Right cardiac atrium (tissue), 5 donors: Measurements from ENCODE around the gene CROCC2. TPM values are rescaled to one million over a fixed set of nuclear protein-coding genes. Genes with fewer than 3 reads are reported as not detected.

Experiments used
- ATAC-seq, 2 donors: fragments of 200-7000 bp; cut with Tn5 transposase; one replicate each; pipeline versions ENCODE4 v1.8.0 to v1.9.1; 2020; ENCODE audit warnings: moderate library complexity in 2 of 2, mild to moderate bottlenecking in 1 of 2
- DNase-seq, 3 donors: peaks; one replicate each; pipeline ENCODE4 v3.0.0-alpha.2; 2020
- H3K27ac ChIP-seq: one replicate; pipeline ENCODE4 v1.5.1; 2013; ENCODE audit warnings: mild to moderate bottlenecking, low read length, control low read depth, moderate library complexity
- H3K27me3 ChIP-seq: one replicate; pipeline ENCODE4 v1.6.1; 2013; ENCODE audit not compliant: control insufficient read depth, insufficient read depth
- H3K4me1 ChIP-seq: one replicate; pipeline ENCODE4 v1.6.1; 2013; ENCODE audit warnings: low read length; ENCODE audit not compliant: control insufficient read depth, insufficient read depth
- H3K4me3 ChIP-seq: one replicate; pipeline ENCODE4 v1.5.1; 2013; ENCODE audit warnings: low read length, control low read depth
- H3K9me3 ChIP-seq: one replicate; pipeline ENCODE4 v1.6.1; 2013; ENCODE audit warnings: low read length; ENCODE audit not compliant: control insufficient read depth
- WGBS: extraction: QIAGEN DNeasy Blood & Tissue Kit; methylation state at CpG from one replicate; pipeline ENCODE4 v1.1.7; 2013; 5-methylcytosine and 5-hydroxymethylcytosine counted together
- intact Hi-C, 4 donors: fragments of 100-400 bp; cut with DNase I; formaldehyde crosslinking; loops; one replicate each; pipeline versions ENCODE4 v1.11.0 to v1.14.0; 2022 to 2023
- polyA plus RNA-seq: library from polyadenylated mRNA; stranded (reverse); fragments of 200-250 nt; gene quantifications from one replicate; pipeline ENCODE4 v1.2.3, GENCODE V29; 2013
- total RNA-seq, 4 donors: library from RNA; stranded (reverse); fragmentation: NEBNext Ultra II Directional; extraction: Animal tissue kit (Norgen Biotek cat#: 25700); gene quantifications; one replicate each; pipeline ENCODE4 v1.2.1, GENCODE V29; 2021
- donor health status: healthy with polysubstance abuse.
- donor health status: DM: no; HTN: yes; CAD: no.
- donor health status: DM: no; HTN: no; CAD: no.
- donor health status: DM: no; HTN: yes; CAD: no; lungs with severe emphysema.
- donor health status: DM: yes; HTN: yes; CAD: no.

Gene CROCC2
- total and polyA plus RNA-seq, 5 donors, result 0.03 TPM; not detected in 4

- no peak overlapping the region for H3K27ac ChIP-seq
- ATAC-seq (no peak), DNase-seq (peak; percentile 16 to 62 (median 38))
- H3K4me3 ChIP-seq, result no peak overlapping the region
- no peaks in the 10 kb centered on the region for H3K4me1 ChIP-seq
- no peaks in the 10 kb centered on the region for H3K9me3 ChIP-seq
- 91% methylated on average over 31 of the region's 31 CpGs for WGBS
- intact Hi-C loops, result loop anchor here in 3 of 4 donors (10.0 kb wide), 1 partner anchor 75 kb away; the partner anchor contains the start of gene SNED1 (in 3 of the 3)
- no peaks in the 10 kb centered on the region for H3K27me3 ChIP-seq
Measured at GRCh38 chr2:240919786-240920782, 13.9 kb downstream of the CROCC2 start.

- ATAC-seq (no peak), DNase-seq (peak; percentile 18 to 61 (median 53))
- no peaks in the 10 kb centered on the region for H3K4me1 ChIP-seq
- no peaks in the 10 kb centered on the region for H3K27me3 ChIP-seq
- 80% methylated on average over 4 of the region's 4 CpGs for WGBS
- no peak overlapping the region for H3K4me3 ChIP-seq
- intact Hi-C loops, result no loop called here
- H3K9me3 ChIP-seq, result no peaks in the 10 kb centered on the region
- no peak overlapping the region for H3K27ac ChIP-seq
Measured at GRCh38 chr2:240920783-240921231, 14.7 kb downstream of the CROCC2 start.

GRCh38 chr2:240921311-240921994, 15.3 kb downstream of the CROCC2 start:
- no peak overlapping the region for H3K27ac ChIP-seq
- intact Hi-C loops, result no loop called here
- DNase-seq, result peak; percentile 88 to 91 (median 90)
- H3K4me3 ChIP-seq, result no peak overlapping the region
- WGBS, result 72% methylated on average over 13 of the region's 13 CpGs
- peak; percentile 68 to 71 for ATAC-seq
- no peaks in the 10 kb centered on the region for H3K27me3 ChIP-seq
- H3K9me3 ChIP-seq, result no peaks in the 10 kb centered on the region
- no peaks in the 10 kb centered on the region for H3K4me1 ChIP-seq

GRCh38 chr2:240921995-240922244, 15.8 kb downstream of the CROCC2 start:
- WGBS, result 92% methylated on average over 1 of the region's 1 CpG

GRCh38 chr2:240922245-240922981, 16.3 kb downstream of the CROCC2 start:
- intact Hi-C loops, result no loop called here
- no peak overlapping the region for H3K27ac ChIP-seq
- H3K4me1 ChIP-seq, result no peaks in the 10 kb centered on the region
- no peak for ATAC-seq
- WGBS, result 85% methylated on average over 18 of the region's 18 CpGs
- DNase-seq, result peak in 2 of 3 donors; percentile 13 to 50
- H3K9me3 ChIP-seq, result no peaks in the 10 kb centered on the region
- H3K27me3 ChIP-seq, result no peaks in the 10 kb centered on the region
- no peak overlapping the region for H3K4me3 ChIP-seq

More at GRCh38 chr2:240921995-240922244, 15.8 kb downstream of the CROCC2 start:
- no peaks in the 10 kb centered on the region for H3K9me3 ChIP-seq
- DNase-seq, result no peak
- no peak overlapping the region for H3K4me3 ChIP-seq
- no peak for ATAC-seq
- no peaks in the 10 kb centered on the region for H3K27me3 ChIP-seq
- no peaks in the 10 kb centered on the region for H3K4me1 ChIP-seq
- intact Hi-C loops, result no loop called here
- H3K27ac ChIP-seq, result no peak overlapping the region

- intact Hi-C loops, result no loop called here
- DNase-seq (peak; percentile 13 to 55 (median 51)), ATAC-seq (no peak)
- H3K9me3 ChIP-seq, result no peaks in the 10 kb centered on the region
- no peaks in the 10 kb centered on the region for H3K4me1 ChIP-seq
- WGBS, result 54% methylated on average over 15 of the region's 15 CpGs
- no peaks in the 10 kb centered on the region for H3K27me3 ChIP-seq
- no peak overlapping the region for H3K27ac ChIP-seq
- H3K4me3 ChIP-seq, result no peak overlapping the region
Measured at GRCh38 chr2:240922982-240923537, 16.9 kb downstream of the CROCC2 start.

GRCh38 chr2:240925191-240925567, 19.0 kb downstream of the CROCC2 start:
- intact Hi-C loops, result no loop called here
- ATAC-seq, result no peak
- Histone ChIP-seq H3K27me3 (no peaks in the 10 kb centered on the region), H3K4me3 (no peak overlapping the region), H3K4me1 (no peaks in the 10 kb centered on the region), H3K27ac (no peak overlapping the region), H3K9me3 (no peaks in the 10 kb centered on the region)
- WGBS, result 85% methylated on average over 14 of the region's 14 CpGs
- DNase-seq, result peak in 1 of 3 donors; percentile 45

GRCh38 chr2:240925568-240926515, 19.7 kb downstream of the CROCC2 start:
- no peak overlapping the region for H3K27ac ChIP-seq
- intact Hi-C loops, result no loop called here
- DNase-seq, result peak; percentile 13 to 42 (median 41)
- no peaks in the 10 kb centered on the region for H3K27me3 ChIP-seq
- no peak overlapping the region for H3K4me3 ChIP-seq
- H3K4me1 ChIP-seq, result no peaks in the 10 kb centered on the region
- H3K9me3 ChIP-seq, result no peaks in the 10 kb centered on the region
- WGBS, result 87% methylated on average over 29 of the region's 29 CpGs
- ATAC-seq, result no peak

- ATAC-seq, result peak; percentile 55
- Histone ChIP-seq H3K4me3 (no peak overlapping the region), H3K27me3 (no peaks in the 10 kb centered on the region), H3K9me3 (no peaks in the 10 kb centered on the region), H3K4me1 (no peaks in the 10 kb centered on the region), H3K27ac (no peak overlapping the region)
- intact Hi-C loops, result no loop called here
- DNase-seq, result peak; percentile 50 to 72 (median 65)
- 43% methylated on average over 38 of the region's 38 CpGs for WGBS
Measured at GRCh38 chr2:240926516-240927389, 20.6 kb downstream of the CROCC2 start.
